ENCODE data around the gene TPK1.

Gene TPK1

GRCh38 chr7:144830024-144830785 is 5.6 kb downstream of the TPK1 start:
- TF ChIP-seq CTCF (IDR thresholded peaks at IDR 0.05; ENCODE audit: insufficient read depth, low read length, missing control alignments): no peak
- POLR2A ChIA-PET: no interaction called here
- CTCF ChIA-PET: no interaction called here
- no peak overlapping the region for H3K4me3 ChIP-seq (ENCODE audit: low read depth, low read length)
- no peak for DNase-seq (ENCODE audit: low read depth, low spot score)

DNA sequence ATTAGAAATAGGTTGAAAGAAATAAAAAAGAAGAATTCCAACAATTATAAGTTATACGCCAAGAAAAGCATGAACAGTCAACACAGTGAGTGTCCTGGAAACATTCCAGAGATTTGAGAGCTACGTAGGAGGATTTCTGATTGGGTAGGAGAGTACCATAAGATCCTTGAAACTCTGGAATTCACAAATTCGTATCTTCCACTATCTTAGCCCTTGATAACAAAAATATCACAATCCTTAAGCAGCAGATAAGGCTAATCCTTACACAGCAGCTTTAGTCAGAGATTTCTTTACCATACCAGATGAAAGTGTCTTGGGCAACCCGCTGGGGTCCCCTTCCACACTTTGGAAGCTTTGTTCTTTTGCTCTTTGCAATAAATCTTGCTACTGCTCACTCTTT is 8.2 kb downstream of the TPK1 start:
- DNase-seq (ENCODE audit: low read depth, low spot score): no peak
- TF ChIP-seq CTCF (IDR thresholded peaks at IDR 0.05; ENCODE audit: insufficient read depth, low read length, missing control alignments): no peak
- H3K4me3 ChIP-seq (ENCODE audit: low read depth, low read length): no peak overlapping the region
- POLR2A ChIA-PET: no interaction called here
- CTCF ChIA-PET: no interaction called here

DNA sequence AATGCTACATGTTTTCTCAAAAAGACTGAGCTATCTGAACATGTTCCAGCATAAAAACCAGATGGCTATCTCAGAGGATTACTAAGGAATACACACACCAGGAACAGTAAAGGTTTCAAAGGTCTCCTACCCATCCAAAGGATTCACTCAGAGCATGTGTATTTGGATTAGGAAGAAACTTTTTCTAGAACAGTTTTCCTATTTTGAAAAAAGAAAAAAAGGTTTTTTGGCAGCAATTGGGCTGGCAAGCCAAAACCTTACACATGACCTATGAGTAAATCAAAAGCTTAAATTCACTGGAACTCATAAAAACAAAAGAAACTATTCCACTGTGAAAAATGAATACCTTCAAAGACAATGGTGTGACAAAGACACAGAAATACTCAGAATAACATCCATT is 9.6 kb downstream of the TPK1 start:
- CTCF ChIA-PET: no interaction called here
- DNase-seq (ENCODE audit: low read depth, low spot score): no peak
- TF ChIP-seq CTCF (IDR thresholded peaks at IDR 0.05; ENCODE audit: insufficient read depth, low read length, missing control alignments): no peak
- no peak overlapping the region for H3K4me3 ChIP-seq (ENCODE audit: low read depth, low read length)
- POLR2A ChIA-PET: no interaction called here

DNA sequence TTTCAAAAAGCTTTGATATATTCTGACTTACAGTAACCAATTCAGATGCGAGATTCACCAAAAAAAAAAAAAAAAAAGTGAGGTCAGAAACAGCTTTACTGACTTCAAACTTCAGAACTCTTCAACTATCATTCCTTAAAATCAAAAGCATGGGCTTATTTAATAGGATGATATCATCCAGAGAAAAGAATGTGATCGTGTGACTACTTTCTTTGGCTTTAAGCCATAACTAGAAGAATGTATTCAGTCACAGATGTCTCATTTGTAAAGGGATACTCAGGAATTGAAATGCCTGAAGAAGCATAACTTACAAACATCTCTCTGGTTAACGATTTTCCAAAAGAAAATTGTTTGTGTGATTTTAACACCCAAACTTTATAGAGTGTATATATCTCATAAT is 11.5 kb downstream of the TPK1 start:
- ChIA-PET CTCF (no interaction called here), POLR2A (no interaction called here)
- no peak overlapping the region for H3K4me3 ChIP-seq (ENCODE audit: low read depth, low read length)
- TF ChIP-seq CTCF (IDR thresholded peaks at IDR 0.05; ENCODE audit: insufficient read depth, low read length, missing control alignments): no peak
- no peak for DNase-seq (ENCODE audit: low read depth, low spot score)

DNA sequence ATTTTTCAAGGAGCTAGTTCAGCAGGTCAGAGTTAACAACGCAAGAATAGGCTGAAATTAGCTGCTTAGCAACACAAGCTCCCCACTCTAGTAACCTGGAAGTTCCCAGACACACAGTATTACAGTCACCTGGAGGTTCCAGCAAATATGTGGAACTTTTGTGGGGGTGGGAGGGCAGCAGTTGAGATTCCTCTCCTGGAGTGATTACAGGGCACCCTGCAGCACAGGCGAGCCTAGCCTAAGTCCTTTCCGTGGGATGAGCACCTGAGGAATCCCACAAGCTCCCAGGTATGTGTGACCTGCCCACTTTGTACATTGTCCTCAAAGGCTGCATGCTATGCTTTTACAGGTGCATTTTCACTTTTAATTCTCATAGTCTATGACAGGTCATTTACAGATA is 13.6 kb downstream of the TPK1 start:
- no peak overlapping the region for H3K4me3 ChIP-seq (ENCODE audit: low read depth, low read length)
- no peak for DNase-seq (ENCODE audit: low read depth, low spot score)
- no peak for TF ChIP-seq CTCF (IDR thresholded peaks at IDR 0.05; ENCODE audit: insufficient read depth, low read length, missing control alignments)
- ChIA-PET POLR2A (interaction anchor here (1.1 kb wide), 1 partner anchor 13 kb away, joined by 3 read pairs; no protein-coding TSS in a partner anchor), CTCF (no interaction called here)

DNA sequence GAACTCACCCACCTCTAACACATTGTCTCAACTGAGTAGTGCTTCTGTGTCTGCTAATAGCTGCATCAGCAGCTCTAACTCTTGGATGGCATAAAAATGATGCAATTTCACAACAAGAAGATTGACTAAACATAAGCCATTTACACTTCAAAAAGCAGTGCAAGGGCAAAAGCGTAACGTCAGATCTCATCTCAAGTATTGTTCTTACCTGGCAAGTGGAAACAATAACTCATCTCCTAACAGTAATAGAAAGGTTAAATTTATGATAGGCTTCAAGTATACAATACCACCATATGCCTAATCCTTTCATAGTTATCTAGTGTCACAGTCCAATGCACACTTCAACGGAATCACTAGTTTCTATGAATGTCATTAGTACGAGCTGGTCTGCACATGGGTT is 14.8 kb downstream of the TPK1 start:
- POLR2A ChIA-PET: no interaction called here

More for the DNA sequence above, 14.8 kb downstream of the TPK1 start:
- TF ChIP-seq CTCF (IDR thresholded peaks at IDR 0.05; ENCODE audit: insufficient read depth, low read length, missing control alignments): no peak
- DNase-seq (ENCODE audit: low read depth, low spot score): no peak
- H3K4me3 ChIP-seq (ENCODE audit: low read depth, low read length): no peak overlapping the region
- CTCF ChIA-PET: no interaction called here
